ENCODE data around the gene RASA2. TPM values are rescaled to one million over a fixed set of nuclear protein-coding genes. Genes with fewer than 3 reads are reported as not detected.
A peak's percentile ranks its signal among the peaks of the same experiment; 100 is the strongest.
"Not testable (repeated sequence)": the region's sequence is repeated elsewhere in the genome, so short reads cannot be mapped to it uniquely, and the experiment has no call there.

RASA2 gene
- total and polyA plus RNA-seq, 9 donors, result 8.4 to 13.8 (median 10.6) TPM

DNA sequence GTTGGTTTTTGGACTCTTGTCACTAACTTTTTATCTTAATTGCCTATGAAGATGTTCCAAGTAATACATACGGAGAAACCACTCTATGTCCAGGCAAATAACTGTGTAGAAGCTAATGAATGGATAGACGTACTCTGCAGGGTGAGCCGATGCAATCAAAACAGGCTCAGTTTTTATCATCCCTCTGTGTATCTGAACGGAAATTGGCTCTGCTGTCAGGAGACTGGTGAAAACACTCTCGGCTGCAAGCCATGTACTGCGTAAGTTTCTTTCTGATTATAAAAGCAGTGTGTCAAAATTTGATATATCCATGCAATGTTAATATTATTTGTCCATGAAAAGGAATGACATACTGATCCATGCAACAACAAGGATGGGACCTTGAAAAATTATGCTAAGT is 121.6 kb downstream of the RASA2 start:
- Histone ChIP-seq H3K4me1 (ENCODE audit: control insufficient read depth, insufficient read depth, low read length) (no peaks in the 10 kb centered on the region), H3K4me3 (ENCODE audit: low read length) (no peak overlapping the region), H3K27ac (ENCODE audit: low read length) (no peak overlapping the region), H3K36me3 (ENCODE audit: control insufficient read depth, insufficient read depth, low read length) (peaks cover 16% of the 10 kb centered on the region), H3K9me3 (replicated peaks; ENCODE audit: control insufficient read depth, low read depth, low read length) (no peaks in the 10 kb centered on the region), H3K27me3 (ENCODE audit: control insufficient read depth, insufficient read depth, low read length) (no peaks in the 10 kb centered on the region)
- 36% methylated on average over 2 of the region's 6 CpGs for WGBS (ENCODE audit: insufficient coverage)
- DNase-seq, result no peak

DNA sequence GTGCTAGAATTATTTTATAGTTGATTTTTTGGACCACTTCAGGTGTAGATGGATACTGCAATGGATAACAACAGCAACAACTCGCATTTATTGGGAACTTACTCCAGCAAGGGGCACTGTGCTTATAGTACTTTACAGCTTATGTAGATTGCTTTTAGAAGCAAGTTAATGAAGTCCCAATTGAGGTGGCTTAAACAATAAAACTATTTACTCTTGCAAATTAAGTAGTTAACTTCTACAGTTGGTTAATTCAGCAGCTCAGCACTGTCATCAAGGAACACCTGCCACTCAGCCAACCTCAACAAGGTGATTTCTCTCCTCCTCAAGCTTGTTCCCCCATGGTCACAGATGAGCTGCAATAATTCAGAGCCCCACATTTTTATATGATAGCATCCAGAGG is 124.1 kb downstream of the RASA2 start:
- no CpG with 5 or more reads among the region's 1 CpG for WGBS (ENCODE audit: insufficient coverage)
- DNase-seq, result no peak
- Histone ChIP-seq H3K4me3 (ENCODE audit: low read length) (no peak overlapping the region), H3K36me3 (ENCODE audit: control insufficient read depth, insufficient read depth, low read length) (peaks cover 21% of the 10 kb centered on the region), H3K27me3 (ENCODE audit: control insufficient read depth, insufficient read depth, low read length) (no peaks in the 10 kb centered on the region), H3K9me3 (replicated peaks; ENCODE audit: control insufficient read depth, low read depth, low read length) (no peaks in the 10 kb centered on the region), H3K27ac (ENCODE audit: low read length) (no peak overlapping the region), H3K4me1 (ENCODE audit: control insufficient read depth, insufficient read depth, low read length) (no peaks in the 10 kb centered on the region)

DNA sequence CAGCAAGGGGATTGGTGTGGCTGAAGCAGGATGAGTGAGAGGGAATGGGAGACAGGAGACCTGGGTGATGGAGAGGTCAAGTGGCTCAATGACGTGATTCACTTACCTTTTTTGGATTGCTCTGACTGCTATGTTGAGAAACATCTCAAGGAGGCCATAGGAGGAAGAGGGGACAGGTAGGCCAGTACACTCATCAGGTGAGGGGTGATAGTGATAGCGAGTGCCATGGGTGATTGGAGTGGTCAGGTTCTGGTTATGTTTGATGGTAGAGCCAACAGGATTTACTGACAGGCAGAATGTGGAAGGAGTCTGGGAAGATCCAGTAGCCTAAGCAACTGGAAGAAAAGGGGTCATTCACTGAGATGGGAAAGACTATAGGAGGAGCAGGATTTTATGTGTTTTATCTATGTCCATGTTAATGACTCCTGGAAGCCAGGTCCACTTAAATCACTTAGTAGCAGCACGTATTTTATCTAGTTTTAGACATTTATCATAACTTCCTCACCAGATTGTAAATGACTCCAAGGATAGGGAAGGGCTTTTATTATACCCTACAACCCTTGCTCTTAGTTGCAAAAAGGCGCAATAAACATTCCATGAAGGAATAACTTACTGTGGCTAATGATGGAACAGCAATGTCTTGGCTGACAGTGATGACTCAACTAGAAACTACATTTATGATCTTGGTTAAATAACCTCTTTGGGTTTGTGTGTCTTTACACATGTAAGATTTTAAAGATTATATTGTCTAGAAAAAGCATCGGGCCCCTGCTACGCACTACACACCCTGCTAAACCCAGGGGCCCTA is 131.5 kb downstream of the RASA2 start:
- Histone ChIP-seq H3K9me3 (replicated peaks; ENCODE audit: control insufficient read depth, low read depth, low read length) (no peaks in the 10 kb centered on the region), H3K27ac (ENCODE audit: low read length) (no peak overlapping the region), H3K4me1 (ENCODE audit: control insufficient read depth, insufficient read depth, low read length) (no peaks in the 10 kb centered on the region), H3K36me3 (ENCODE audit: control insufficient read depth, insufficient read depth, low read length) (peaks cover 6% of the 10 kb centered on the region), H3K27me3 (ENCODE audit: control insufficient read depth, insufficient read depth, low read length) (no peaks in the 10 kb centered on the region), H3K4me3 (ENCODE audit: low read length) (no peak overlapping the region)
- DNase-seq, result no peak
- 98% methylated on average over 4 of the region's 6 CpGs for whole genome bisulfite sequencing (ENCODE audit: insufficient coverage)

DNA sequence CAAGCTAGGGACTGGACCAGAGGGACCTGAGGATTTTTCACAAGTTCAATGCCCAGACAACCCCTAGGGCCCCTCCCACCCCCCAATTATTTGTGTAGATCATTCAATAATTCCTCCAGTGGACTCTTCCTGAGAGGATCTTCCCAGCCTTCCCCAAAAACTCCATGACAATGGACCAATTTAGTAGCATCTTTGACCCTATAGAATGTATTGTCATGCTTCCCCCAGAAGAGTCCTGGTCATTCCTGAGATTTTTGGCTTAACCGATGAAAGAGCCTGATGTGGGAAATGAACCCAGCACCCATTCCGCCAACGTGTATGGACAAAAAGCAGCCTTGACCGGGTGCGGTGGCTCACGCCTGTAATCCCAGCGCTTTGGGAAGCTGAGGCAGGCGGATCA is 132.1 kb downstream of the RASA2 start:
- Histone ChIP-seq H3K4me1 (ENCODE audit: control insufficient read depth, insufficient read depth, low read length) (no peaks in the 10 kb centered on the region), H3K27ac (ENCODE audit: low read length) (no peak overlapping the region), H3K36me3 (ENCODE audit: control insufficient read depth, insufficient read depth, low read length) (peaks cover 6% of the 10 kb centered on the region), H3K9me3 (replicated peaks; ENCODE audit: control insufficient read depth, low read depth, low read length) (no peaks in the 10 kb centered on the region), H3K4me3 (ENCODE audit: low read length) (no peak overlapping the region), H3K27me3 (ENCODE audit: control insufficient read depth, insufficient read depth, low read length) (no peaks in the 10 kb centered on the region)
- WGBS (ENCODE audit: insufficient coverage), result 91% methylated on average over 7 of the region's 8 CpGs
- no peak for DNase-seq

DNA sequence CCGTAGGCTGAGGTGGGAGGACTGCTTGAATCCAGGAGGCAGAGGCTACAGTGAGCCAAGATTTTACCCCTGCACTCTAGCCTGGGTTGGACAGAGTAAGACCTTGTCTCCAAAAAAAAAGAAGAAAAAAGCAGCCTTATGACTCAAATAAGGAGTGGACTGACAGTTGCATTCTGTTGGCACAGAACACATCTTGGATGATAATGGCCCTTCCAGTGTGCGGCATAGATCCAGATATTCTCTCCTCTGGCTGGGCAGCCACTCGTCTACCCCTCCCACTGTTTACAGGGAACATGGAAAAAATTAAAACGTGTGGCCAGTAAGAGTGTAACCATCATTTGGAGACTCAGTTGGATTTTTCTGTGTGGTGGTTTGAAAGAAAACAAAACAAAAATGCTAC is 132.6 kb downstream of the RASA2 start:
- peaks cover 6% of the 10 kb centered on the region for H3K36me3 ChIP-seq (ENCODE audit: control insufficient read depth, insufficient read depth, low read length)
- no peaks in the 10 kb centered on the region for H3K4me1 ChIP-seq (ENCODE audit: control insufficient read depth, insufficient read depth, low read length)
- 75% methylated on average over 1 of the region's 4 CpGs for WGBS (ENCODE audit: insufficient coverage)
- peak; percentile 4 for DNase-seq
- no peaks in the 10 kb centered on the region for H3K9me3 ChIP-seq (replicated peaks; ENCODE audit: control insufficient read depth, low read depth, low read length)
- no peak overlapping the region for H3K4me3 ChIP-seq (ENCODE audit: low read length)
- no peak overlapping the region for H3K27ac ChIP-seq (ENCODE audit: low read length)
- H3K27me3 ChIP-seq (ENCODE audit: control insufficient read depth, insufficient read depth, low read length), result no peaks in the 10 kb centered on the region

DNA sequence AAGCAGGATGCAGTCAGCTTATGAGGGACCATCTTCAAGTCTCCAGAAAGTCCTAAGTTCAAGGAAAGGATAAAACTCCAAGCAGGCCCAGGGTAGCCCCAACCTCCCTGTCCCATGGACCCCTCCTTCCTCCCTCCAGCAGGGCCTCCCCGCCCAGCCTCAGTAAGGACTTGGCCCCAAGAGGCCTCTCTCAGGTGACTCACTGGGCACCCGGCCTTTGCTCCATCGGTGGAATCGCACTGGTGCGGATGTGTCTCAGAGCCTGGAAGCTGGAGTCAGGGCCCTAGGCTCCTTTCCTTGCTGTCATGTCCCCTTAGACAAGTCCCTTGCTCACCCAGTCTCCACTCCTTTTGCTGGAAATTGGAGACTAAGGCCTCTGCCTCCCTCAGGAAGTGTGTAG is 136.9 kb downstream of the RASA2 start:
- no peaks in the 10 kb centered on the region for H3K9me3 ChIP-seq (replicated peaks; ENCODE audit: control insufficient read depth, low read depth, low read length)
- 73% methylated on average over 5 of the region's 5 CpGs for WGBS (ENCODE audit: insufficient coverage)
- no peak overlapping the region for H3K4me3 ChIP-seq (ENCODE audit: low read length)
- H3K4me1 ChIP-seq (ENCODE audit: control insufficient read depth, insufficient read depth, low read length), result no peaks in the 10 kb centered on the region
- no peaks in the 10 kb centered on the region for H3K27me3 ChIP-seq (ENCODE audit: control insufficient read depth, insufficient read depth, low read length)
- no peaks in the 10 kb centered on the region for H3K36me3 ChIP-seq (ENCODE audit: control insufficient read depth, insufficient read depth, low read length)
- DNase-seq, result no peak
- H3K27ac ChIP-seq (ENCODE audit: low read length), result no peak overlapping the region

DNA sequence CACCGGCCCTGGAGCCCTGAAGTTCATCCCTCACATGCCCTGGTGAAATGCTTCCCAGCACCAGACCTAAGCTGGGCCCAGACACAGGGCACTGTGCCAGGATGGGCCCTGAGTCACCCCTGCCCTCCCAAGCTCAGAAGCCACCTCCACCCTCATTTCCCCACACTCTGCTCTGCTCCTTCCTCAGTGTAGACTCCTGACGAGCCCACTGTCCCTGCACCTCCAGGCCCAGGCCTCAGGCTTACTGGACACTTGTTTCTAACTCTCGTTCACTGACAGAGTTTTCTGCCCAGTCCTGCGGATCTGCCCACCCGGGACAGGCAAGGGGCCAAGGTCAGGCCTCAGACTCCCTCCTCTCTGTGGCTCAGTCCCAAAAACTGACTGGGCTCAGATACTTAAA is 138.7 kb downstream of the RASA2 start:
- no peak overlapping the region for H3K27ac ChIP-seq (ENCODE audit: low read length)
- peaks cover 3% of the 10 kb centered on the region for H3K27me3 ChIP-seq (ENCODE audit: control insufficient read depth, insufficient read depth, low read length)
- DNase-seq, result no peak
- no peak overlapping the region for H3K4me3 ChIP-seq (ENCODE audit: low read length)
- no peaks in the 10 kb centered on the region for H3K9me3 ChIP-seq (replicated peaks; ENCODE audit: control insufficient read depth, low read depth, low read length)
- H3K36me3 ChIP-seq (ENCODE audit: control insufficient read depth, insufficient read depth, low read length), result no peaks in the 10 kb centered on the region
- 77% methylated on average over 4 of the region's 5 CpGs for WGBS (ENCODE audit: insufficient coverage)
- H3K4me1 ChIP-seq (ENCODE audit: control insufficient read depth, insufficient read depth, low read length), result no peaks in the 10 kb centered on the region

DNA sequence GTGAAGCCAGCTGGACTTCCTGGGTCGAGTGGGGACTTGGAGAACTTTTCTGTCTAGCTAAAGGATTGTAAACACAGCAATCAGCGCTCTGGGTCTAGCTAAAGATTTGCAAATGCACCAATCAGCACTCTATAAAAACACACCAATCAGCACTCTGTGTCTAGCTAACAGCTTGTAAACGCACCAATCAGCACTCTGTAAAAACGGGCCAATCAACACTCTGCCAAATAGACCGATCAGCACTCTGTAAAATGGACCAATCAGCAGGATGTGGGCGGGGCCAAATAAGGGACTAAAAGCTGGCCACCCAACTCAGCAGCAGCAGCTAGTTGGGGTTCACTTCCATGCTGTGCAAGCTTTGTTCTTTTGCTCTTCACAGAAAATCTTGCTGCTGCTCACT is 141.5 kb downstream of the RASA2 start:
- 85% methylated on average over 5 of the region's 6 CpGs for WGBS (ENCODE audit: insufficient coverage)

DNA sequence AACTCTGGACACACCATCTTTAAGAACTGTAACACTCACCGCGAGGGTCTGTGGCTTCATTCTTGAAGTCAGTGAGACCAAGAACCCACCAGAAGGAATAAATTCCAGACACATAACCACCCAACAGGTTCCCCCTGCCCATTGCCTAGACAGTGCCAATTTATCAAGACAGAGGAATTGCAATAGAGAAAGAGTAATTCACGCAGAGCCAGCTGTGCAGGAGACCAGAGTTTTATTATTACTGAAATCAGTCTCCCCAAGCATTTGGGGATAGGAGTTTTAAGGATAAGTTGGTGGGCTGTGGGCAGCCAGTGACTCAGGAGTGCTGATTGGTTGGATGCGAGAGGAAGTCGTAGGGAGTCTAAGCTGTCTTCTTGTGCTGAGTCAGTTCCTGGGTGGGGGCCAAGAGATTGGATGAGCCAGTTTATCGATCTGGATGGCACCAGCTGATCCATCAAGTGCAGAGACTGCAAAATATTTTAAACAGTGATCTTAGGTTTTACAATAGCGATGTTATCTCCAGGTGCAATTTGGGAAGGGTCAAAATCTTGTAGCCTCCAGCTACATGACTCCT is 142.1 kb downstream of the RASA2 start:
- H3K4me3 ChIP-seq (ENCODE audit: low read length); H3K4me1 ChIP-seq (ENCODE audit: control insufficient read depth, insufficient read depth, low read length); DNase-seq; H3K27me3 ChIP-seq (ENCODE audit: control insufficient read depth, insufficient read depth, low read length); H3K9me3 ChIP-seq (replicated peaks; ENCODE audit: control insufficient read depth, low read depth, low read length); H3K36me3 ChIP-seq (ENCODE audit: control insufficient read depth, insufficient read depth, low read length); H3K27ac ChIP-seq (ENCODE audit: low read length): not testable (repeated sequence)
- 84% methylated on average over 4 of the region's 7 CpGs for WGBS (ENCODE audit: insufficient coverage)

More for the DNA sequence above, 141.5 kb downstream of the RASA2 start:
- H3K36me3 ChIP-seq (ENCODE audit: control insufficient read depth, insufficient read depth, low read length); H3K27ac ChIP-seq (ENCODE audit: low read length); DNase-seq; H3K4me3 ChIP-seq (ENCODE audit: low read length); H3K4me1 ChIP-seq (ENCODE audit: control insufficient read depth, insufficient read depth, low read length); H3K27me3 ChIP-seq (ENCODE audit: control insufficient read depth, insufficient read depth, low read length); H3K9me3 ChIP-seq (replicated peaks; ENCODE audit: control insufficient read depth, low read depth, low read length): not testable (repeated sequence)

DNA sequence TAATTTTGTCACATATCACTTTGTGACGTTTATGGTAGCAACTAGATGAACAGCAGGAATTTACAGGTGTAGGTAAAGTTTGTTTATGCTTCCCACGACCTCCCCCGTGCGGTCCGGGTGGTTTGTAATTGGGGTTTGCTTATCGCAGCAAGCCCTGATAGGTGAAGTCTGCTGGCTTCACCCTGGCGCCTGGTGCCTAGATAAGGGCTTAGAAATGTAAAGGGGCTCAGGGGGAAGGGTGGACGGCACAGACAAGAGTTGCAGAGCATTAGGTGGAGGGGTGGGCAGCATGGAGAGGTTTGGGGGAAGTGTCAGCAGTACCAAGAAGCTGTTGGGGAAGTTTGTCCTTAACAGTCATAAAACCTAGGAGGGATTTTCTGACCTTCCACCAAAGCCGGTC is 143.1 kb downstream of the RASA2 start:
- no peaks in the 10 kb centered on the region for H3K9me3 ChIP-seq (replicated peaks; ENCODE audit: control insufficient read depth, low read depth, low read length)
- H3K4me3 ChIP-seq (ENCODE audit: low read length), result no peak overlapping the region
- peaks cover 2% of the 10 kb centered on the region for H3K4me1 ChIP-seq (ENCODE audit: control insufficient read depth, insufficient read depth, low read length)
- H3K36me3 ChIP-seq (ENCODE audit: control insufficient read depth, insufficient read depth, low read length), result no peaks in the 10 kb centered on the region
- DNase-seq, result no peak
- H3K27me3 ChIP-seq (ENCODE audit: control insufficient read depth, insufficient read depth, low read length), result peaks cover 3% of the 10 kb centered on the region
- WGBS (ENCODE audit: insufficient coverage), result 19% methylated on average over 8 of the region's 9 CpGs
- H3K27ac ChIP-seq (ENCODE audit: low read length), result no peak overlapping the region
